Liver (tissue), 9 donors: ENCODE data around the gene UBE3A. TPM values are rescaled to one million over a fixed set of nuclear protein-coding genes. Genes with fewer than 3 reads are reported as not detected.

Experiments
- DNase-seq: peaks from one replicate; pipeline ENCODE4 v3.0.0-alpha.2; 2017; ENCODE audit warnings: low spot score
- H3K27ac ChIP-seq, 2 donors: one replicate each; pipeline ENCODE4 v1.7.0; 2013; ENCODE audit warnings: inconsistent platforms in 2 of 2, low read length in 2 of 2, control low read depth in 1 of 2, low read depth in 1 of 2, mild to moderate bottlenecking in 1 of 2
- H3K27me3 ChIP-seq, 4 donors: one replicate each; pipeline versions ENCODE4 v1.6.1 to v1.7.0; 2013; ENCODE audit warnings: low read length in 3 of 4, inconsistent platforms in 1 of 4, mild to moderate bottlenecking in 1 of 4, moderate library complexity in 1 of 4; ENCODE audit not compliant: control insufficient read depth in 4 of 4, insufficient read depth in 4 of 4
- H3K36me3 ChIP-seq, 4 donors: one replicate each; pipeline versions ENCODE4 v1.6.1 to v1.7.0; 2013; ENCODE audit warnings: low read length in 3 of 4, mild to moderate bottlenecking in 3 of 4, low read depth in 1 of 4, moderate library complexity in 1 of 4; ENCODE audit not compliant: control insufficient read depth in 4 of 4, insufficient read depth in 3 of 4
- H3K4me1 ChIP-seq, 4 donors: one replicate each; pipeline versions ENCODE4 v1.6.1 to v1.7.0; 2013; ENCODE audit warnings: low read length in 3 of 4, mild to moderate bottlenecking in 3 of 4, moderate library complexity in 1 of 4; ENCODE audit not compliant: control insufficient read depth in 4 of 4, insufficient read depth in 4 of 4
- H3K4me3 ChIP-seq, 3 donors: one replicate each; pipeline versions ENCODE4 v1.6.1 to v1.7.0; 2013; ENCODE audit warnings: low read length in 3 of 3, control low read depth in 1 of 3, low read depth in 1 of 3, mild to moderate bottlenecking in 1 of 3
- H3K9ac ChIP-seq, 2 donors: one replicate each; pipeline ENCODE4 v1.7.0; 2013; ENCODE audit warnings: low read length in 2 of 2, mild to moderate bottlenecking in 2 of 2, moderate library complexity in 2 of 2, control low read depth in 1 of 2, low read depth in 1 of 2
- H3K9me3 ChIP-seq, 4 donors: one replicate each; pipeline versions ENCODE4 v1.6.1 to v1.7.0; 2013; ENCODE audit warnings: low read length in 3 of 4; ENCODE audit not compliant: control insufficient read depth in 4 of 4
- CTCF ChIP-seq: fragments of 150-350 bp; IDR thresholded peaks from 2 replicates; pipeline ENCODE4 v1.5.1; 2017; ENCODE audit warnings: improper control_type of control experiment, low read depth, low read length; ENCODE audit not compliant: missing input control
- EGR1 ChIP-seq, 2 donors: IDR thresholded peaks; 2 replicates each; pipeline ENCODE4 v1.6.1; 2016 to 2018; ENCODE audit warnings: antibody characterized with exemption in 2 of 2, low read depth in 2 of 2
- FOXA1 ChIP-seq: IDR thresholded peaks from 2 replicates; pipeline ENCODE4 v1.6.1; 2016; ENCODE audit warnings: antibody characterized with exemption
- FOXA2 ChIP-seq: IDR thresholded peaks from 2 replicates; pipeline ENCODE4 v1.6.1; 2016; ENCODE audit warnings: antibody characterized with exemption
- GABPA ChIP-seq, 2 donors: IDR thresholded peaks in 1 of 2; conservative IDR thresholded peaks in 1 of 2; 2 replicates each; pipeline ENCODE4 v1.6.1; 2016; ENCODE audit warnings: antibody characterized with exemption in 2 of 2, mild to moderate bottlenecking in 1 of 2, moderate library complexity in 1 of 2
- HNF4A ChIP-seq, 2 donors: conservative IDR thresholded peaks; 2 replicates each; pipeline ENCODE4 v1.6.1; 2016; ENCODE audit warnings: antibody characterized with exemption in 2 of 2, mild to moderate bottlenecking in 2 of 2
- HNF4G ChIP-seq: IDR thresholded peaks from 2 replicates; pipeline ENCODE4 v1.6.1; 2016; ENCODE audit warnings: antibody characterized with exemption
- JUND ChIP-seq, 2 donors: IDR thresholded peaks; 2 replicates each; pipeline ENCODE4 v1.6.1; 2016; ENCODE audit warnings: antibody characterized with exemption in 2 of 2
- MAX ChIP-seq: IDR thresholded peaks from 2 replicates; pipeline ENCODE4 v1.6.1; 2016; ENCODE audit warnings: antibody characterized with exemption
- NR2F2 ChIP-seq: IDR thresholded peaks from 2 replicates; pipeline ENCODE4 v1.6.1; 2016; ENCODE audit warnings: antibody characterized with exemption
- RAD21 ChIP-seq, 2 donors: IDR thresholded peaks; 2 replicates each; pipeline ENCODE4 v1.6.1; 2016; ENCODE audit warnings: antibody characterized with exemption in 2 of 2, mild to moderate bottlenecking in 2 of 2
- REST ChIP-seq: IDR thresholded peaks from 2 replicates; pipeline ENCODE4 v1.6.1; 2016; ENCODE audit warnings: antibody characterized with exemption, mild to moderate bottlenecking
- RXRA ChIP-seq, 2 donors: IDR thresholded peaks; 2 replicates each; pipeline ENCODE4 v1.6.1; 2017 to 2018; ENCODE audit warnings: antibody characterized with exemption in 2 of 2, mild to moderate bottlenecking in 1 of 2
- SP1 ChIP-seq: IDR thresholded peaks from 2 replicates; pipeline ENCODE4 v1.6.1; 2018; ENCODE audit warnings: antibody characterized with exemption, mild to moderate bottlenecking
- TAF1 ChIP-seq: conservative IDR thresholded peaks from 2 replicates; pipeline ENCODE4 v1.6.1; 2016; ENCODE audit warnings: antibody characterized with exemption, mild to moderate bottlenecking
- YY1 ChIP-seq: IDR thresholded peaks from 2 replicates; pipeline ENCODE4 v1.6.1; 2016; ENCODE audit warnings: antibody characterized with exemption, mild to moderate bottlenecking
- WGBS: extraction: QIAGEN DNeasy Blood & Tissue Kit; methylation state at CpG from one replicate; pipeline ENCODE4 v1.1.7; 2013; 5-methylcytosine and 5-hydroxymethylcytosine counted together
- polyA plus RNA-seq, 2 donors: library from polyadenylated mRNA; stranded (reverse) in 1 of 2; unstranded in 1 of 2; fragments of 200-250 nt in 1 of 2; fragments of >200 nt in 1 of 2; fragmentation: Nextera tagmentation in 1 of 2; extraction: Ambion mirVana in 1 of 2; gene quantifications; one replicate each; pipeline versions ENCODE4 v1.2.1 to v1.2.3, GENCODE V29; 2013 to 2015
- total RNA-seq, 2 donors: library from RNA; depleted of rRNA; stranded (reverse); fragments of >200 nt; gene quantifications; one replicate each; pipeline ENCODE4 v1.2.3, GENCODE V29; 2014
- TF ChIP-seq, protein P1 (sequence below): IDR thresholded peaks from 2 replicates; pipeline ENCODE4 v1.6.1; 2016; ENCODE audit warnings: antibody characterized with exemption
- TF ChIP-seq, protein P2 (sequence below): IDR thresholded peaks from 2 replicates; pipeline ENCODE4 v1.6.1; 2016; ENCODE audit warnings: antibody characterized with exemption
- donor health status: healthy.
- donor health status: healthy.
- donor health status: healthy.
- donor health status: healthy.
- donor health status: healthy.

UBE3A gene
- total and polyA plus RNA-seq, 4 donors: 12.9 to 58.4 (median 38.2) TPM

- Histone ChIP-seq H3K4me1 (no peaks in the 10 kb centered on the region), H3K27ac (no peak overlapping the region), H3K4me3 (no peak overlapping the region), H3K9me3 (peaks cover 0 to 6% (median 0%) of the 10 kb centered on the region in 4 donors), H3K27me3 (no peaks in the 10 kb centered on the region), H3K9ac (no peak overlapping the region), H3K36me3 (no peaks in the 10 kb centered on the region)
- 91% methylated on average over 4 of the region's 4 CpGs for WGBS
- no peak for DNase-seq
- TF ChIP-seq FOXA2 (no peak), YY1 (no peak), REST (no peak), CTCF (no peak), NR2F2 (no peak), FOXA1 (no peak), HNF4A (conservative IDR thresholded peaks at IDR 0.05) (no peak), TAF1 (no peak), SP1 (no peak), HNF4G (no peak), JUND (IDR thresholded peaks at IDR 0.05) (no peak), GABPA (IDR thresholded peaks at IDR 0.05 in 1 of 2, conservative IDR thresholded peaks at IDR 0.05 in 1 of 2) (no peak), RAD21 (IDR thresholded peaks at IDR 0.05) (no peak), EGR1 (IDR thresholded peaks at IDR 0.05; ENCODE audit: low read depth in 2 of 2) (no peak), MAX (no peak), RXRA (IDR thresholded peaks at IDR 0.05) (no peak)
- TF ChIP-seq, protein P1, sequence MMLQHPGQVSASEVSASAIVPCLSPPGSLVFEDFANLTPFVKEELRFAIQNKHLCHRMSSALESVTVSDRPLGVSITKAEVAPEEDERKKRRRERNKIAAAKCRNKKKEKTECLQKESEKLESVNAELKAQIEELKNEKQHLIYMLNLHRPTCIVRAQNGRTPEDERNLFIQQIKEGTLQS: no peak
- TF ChIP-seq, protein P2, sequence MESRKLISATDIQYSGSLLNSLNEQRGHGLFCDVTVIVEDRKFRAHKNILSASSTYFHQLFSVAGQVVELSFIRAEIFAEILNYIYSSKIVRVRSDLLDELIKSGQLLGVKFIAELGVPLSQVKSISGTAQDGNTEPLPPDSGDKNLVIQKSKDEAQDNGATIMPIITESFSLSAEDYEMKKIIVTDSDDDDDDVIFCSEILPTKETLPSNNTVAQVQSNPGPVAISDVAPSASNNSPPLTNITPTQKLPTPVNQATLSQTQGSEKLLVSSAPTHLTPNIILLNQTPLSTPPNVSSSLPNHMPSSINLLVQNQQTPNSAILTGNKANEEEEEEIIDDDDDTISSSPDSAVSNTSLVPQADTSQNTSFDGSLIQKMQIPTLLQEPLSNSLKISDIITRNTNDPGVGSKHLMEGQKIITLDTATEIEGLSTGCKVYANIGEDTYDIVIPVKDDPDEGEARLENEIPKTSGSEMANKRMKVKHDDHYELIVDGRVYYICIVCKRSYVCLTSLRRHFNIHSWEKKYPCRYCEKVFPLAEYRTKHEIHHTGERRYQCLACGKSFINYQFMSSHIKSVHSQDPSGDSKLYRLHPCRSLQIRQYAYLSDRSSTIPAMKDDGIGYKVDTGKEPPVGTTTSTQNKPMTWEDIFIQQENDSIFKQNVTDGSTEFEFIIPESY: no peak
Measured at GRCh38 chr15:25445412-25445811, 6.6 kb upstream of the UBE3A start.

GRCh38 chr15:25441111-25441510, 2.3 kb upstream of the UBE3A start:
- Histone ChIP-seq H3K9me3 (no peaks in the 10 kb centered on the region), H3K27me3 (no peaks in the 10 kb centered on the region), H3K4me3 (no peak overlapping the region), H3K27ac (no peak overlapping the region), H3K36me3 (no peaks in the 10 kb centered on the region), H3K9ac (no peak overlapping the region), H3K4me1 (peaks cover 0 to 22% (median 15%) of the 10 kb centered on the region in 4 donors)
- no peak for TF ChIP-seq EGR1 (IDR thresholded peaks at IDR 0.05; ENCODE audit: low read depth in 2 of 2)
- TF ChIP-seq REST: no peak
- no peak for TF ChIP-seq FOXA2
- no peak for TF ChIP-seq NR2F2
- no peak for TF ChIP-seq HNF4A (conservative IDR thresholded peaks at IDR 0.05)
- TF ChIP-seq RAD21 (IDR thresholded peaks at IDR 0.05): no peak
- no peak for TF ChIP-seq YY1
- TF ChIP-seq GABPA (IDR thresholded peaks at IDR 0.05 in 1 of 2, conservative IDR thresholded peaks at IDR 0.05 in 1 of 2): no peak
- DNase-seq: no peak
